ENCODE results near the gene BRSK2. TPM values are rescaled to one million over a fixed set of nuclear protein-coding genes. Genes with fewer than 3 reads are reported as not detected.

BRSK2 gene
- total and polyA plus RNA-seq, 4 donors, result 0.35 to 0.56 (median 0.52) TPM

- ATAC-seq (ENCODE audit: insufficient read depth, low FRiP score) (no peak), DNase-seq (no peak)
- no peak for TF ChIP-seq CTCF (IDR thresholded peaks at IDR 0.05; ENCODE audit: control extremely low read depth, extremely low read depth)
- H3K4me3 ChIP-seq, result no peak overlapping the region
- H3K9ac ChIP-seq (ENCODE audit: insufficient read depth in 1 of 2, low read length in 2 of 2), result no peak overlapping the region
- H3K36me3 ChIP-seq (ENCODE audit: control insufficient read depth in 4 of 4, insufficient read depth in 4 of 4, low read length in 4 of 4), result peaks cover 8 to 66% (median 14%) of the 10 kb centered on the region in 4 donors
- no peaks in the 10 kb centered on the region for H3K27me3 ChIP-seq (ENCODE audit: control insufficient read depth in 3 of 3, insufficient read depth in 3 of 3, low read length in 2 of 3)
- no peak overlapping the region for H3K27ac ChIP-seq (ENCODE audit: low read depth in 1 of 2, low read length in 1 of 2)
- H3K4me1 ChIP-seq (ENCODE audit: control insufficient read depth in 5 of 5, insufficient read depth in 5 of 5, low read length in 5 of 5), result no peaks in the 10 kb centered on the region
- 92 to 96% methylated on average over 21 of the region's 21 CpGs for WGBS, 2 donors
- no peaks in the 10 kb centered on the region for H3K9me3 ChIP-seq (ENCODE audit: control insufficient read depth in 4 of 4, insufficient read depth in 3 of 4, low read length in 3 of 4)
These were observed 82.7 kb downstream of the BRSK2 start for GRCh38 chr11:1472180-1473005.

- DNase-seq (no peak), ATAC-seq (ENCODE audit: insufficient read depth, low FRiP score) (no peak)
- Histone ChIP-seq H3K4me1 (ENCODE audit: control insufficient read depth in 5 of 5, insufficient read depth in 5 of 5, low read length in 5 of 5) (no peaks in the 10 kb centered on the region), H3K9ac (ENCODE audit: insufficient read depth in 1 of 2, low read length in 2 of 2) (no peak overlapping the region), H3K27ac (ENCODE audit: low read depth in 1 of 2, low read length in 1 of 2) (no peak overlapping the region), H3K27me3 (ENCODE audit: control insufficient read depth in 3 of 3, insufficient read depth in 3 of 3, low read length in 2 of 3) (no peaks in the 10 kb centered on the region), H3K36me3 (ENCODE audit: control insufficient read depth in 4 of 4, insufficient read depth in 4 of 4, low read length in 4 of 4) (peaks cover 8 to 66% (median 17%) of the 10 kb centered on the region in 4 donors), H3K9me3 (ENCODE audit: control insufficient read depth in 4 of 4, insufficient read depth in 3 of 4, low read length in 3 of 4) (no peaks in the 10 kb centered on the region), H3K4me3 (no peak overlapping the region)
- 97 to 98% methylated on average over 12 of the region's 12 CpGs for WGBS, 2 donors
- no peak for TF ChIP-seq CTCF (IDR thresholded peaks at IDR 0.05; ENCODE audit: control extremely low read depth, extremely low read depth)
These were observed 83.4 kb downstream of the BRSK2 start for GRCh38 chr11:1473011-1473628.

GRCh38 chr11:1473786-1474185, 84.1 kb downstream of the BRSK2 start:
- H3K36me3 ChIP-seq (ENCODE audit: control insufficient read depth in 4 of 4, insufficient read depth in 4 of 4, low read length in 4 of 4), result peaks cover 8 to 65% (median 17%) of the 10 kb centered on the region in 4 donors
- 95 to 96% methylated on average over 22 of the region's 22 CpGs for WGBS, 2 donors
- no peak overlapping the region for H3K4me3 ChIP-seq
- no peaks in the 10 kb centered on the region for H3K4me1 ChIP-seq (ENCODE audit: control insufficient read depth in 5 of 5, insufficient read depth in 5 of 5, low read length in 5 of 5)
- H3K9ac ChIP-seq (ENCODE audit: insufficient read depth in 1 of 2, low read length in 2 of 2), result no peak overlapping the region
- DNase-seq (no peak), ATAC-seq (ENCODE audit: insufficient read depth, low FRiP score) (no peak)
- H3K27ac ChIP-seq (ENCODE audit: low read depth in 1 of 2, low read length in 1 of 2), result no peak overlapping the region
- no peaks in the 10 kb centered on the region for H3K9me3 ChIP-seq (ENCODE audit: control insufficient read depth in 4 of 4, insufficient read depth in 3 of 4, low read length in 3 of 4)
- no peaks in the 10 kb centered on the region for H3K27me3 ChIP-seq (ENCODE audit: control insufficient read depth in 3 of 3, insufficient read depth in 3 of 3, low read length in 2 of 3)
- TF ChIP-seq CTCF (IDR thresholded peaks at IDR 0.05; ENCODE audit: control extremely low read depth, extremely low read depth), result no peak

All from lung (tissue), 12 donors.